ENCODE measurements around the gene TMEM191B.
"Not testable (repeated sequence)": the region's sequence is repeated elsewhere in the genome, so short reads cannot be mapped to it uniquely, and the experiment has no call there.

Gene TMEM191B

GRCh38 chr22:18527752-18528596 is at the start of gene TMEM191B:
Gene TMEM191B, plus strand, starts transcription at chr22:18527802. Its CDS starts 179 bp downstream, at chr22:18527981.
- not testable (repeated sequence) for H3K9me3 ChIP-seq (ENCODE audit: severe bottlenecking); H3K27me3 ChIP-seq (ENCODE audit: insufficient read depth, poor library complexity, severe bottlenecking); DNase-seq (ENCODE audit: low spot score); H3K27ac ChIP-seq (ENCODE audit: poor library complexity, severe bottlenecking); H3K4me1 ChIP-seq (ENCODE audit: insufficient read depth, poor library complexity, severe bottlenecking); H3K36me3 ChIP-seq (ENCODE audit: low read depth)
- peak; percentile 26 for ATAC-seq (ENCODE audit: low read depth)
- H3K4me3 ChIP-seq (ENCODE audit: severe bottlenecking) = peak within 1 kb of the TSS; percentile 4

GRCh38 chr22:18496227-18496626 is 31.4 kb upstream of the TMEM191B start:
- not testable (repeated sequence) for H3K9me3 ChIP-seq (ENCODE audit: severe bottlenecking); ATAC-seq (ENCODE audit: low read depth); H3K27me3 ChIP-seq (ENCODE audit: insufficient read depth, poor library complexity, severe bottlenecking); H3K4me1 ChIP-seq (ENCODE audit: insufficient read depth, poor library complexity, severe bottlenecking); H3K4me3 ChIP-seq (ENCODE audit: severe bottlenecking); H3K36me3 ChIP-seq (ENCODE audit: low read depth); DNase-seq (ENCODE audit: low spot score); H3K27ac ChIP-seq (ENCODE audit: poor library complexity, severe bottlenecking)

DNA sequence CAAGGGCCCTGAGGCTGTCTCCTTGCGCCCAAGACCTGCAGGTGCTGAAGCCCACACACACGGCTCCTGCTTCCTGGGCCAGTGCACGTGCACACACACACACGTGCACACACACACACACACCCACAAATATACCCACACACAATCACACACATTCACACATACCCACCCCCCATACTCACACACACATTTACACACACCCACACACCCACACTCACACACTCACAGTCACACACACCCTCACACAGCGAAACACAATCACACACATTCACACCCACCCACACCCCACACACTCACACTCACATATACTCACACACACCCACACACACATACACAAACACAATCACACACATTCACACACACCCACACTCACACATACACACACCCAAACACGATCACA is 16.3 kb upstream of the TMEM191B start:
- not testable (repeated sequence) for H3K4me3 ChIP-seq (ENCODE audit: severe bottlenecking)

DNA sequence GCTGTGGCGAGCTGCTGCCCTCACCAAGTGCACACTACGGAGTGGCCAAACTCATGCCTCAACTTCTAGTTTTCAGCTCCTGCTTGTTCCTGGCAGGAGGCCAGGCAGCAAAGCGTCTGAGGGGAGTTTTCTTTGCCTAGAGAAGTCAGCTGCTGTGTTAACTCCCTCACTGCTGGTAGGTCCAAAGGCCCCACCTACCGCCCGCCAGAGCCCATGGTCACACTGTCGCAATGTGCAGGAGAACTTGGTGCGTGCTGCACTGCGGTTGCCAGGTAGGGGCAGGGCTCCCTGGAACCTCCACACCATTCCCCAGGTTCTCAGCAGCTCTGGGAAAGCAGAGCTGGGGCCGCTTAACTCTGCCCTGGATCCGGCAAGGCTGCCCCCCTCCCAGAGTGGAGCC is 15.2 kb upstream of the TMEM191B start:
- not testable (repeated sequence) for H3K27ac ChIP-seq (ENCODE audit: poor library complexity, severe bottlenecking); DNase-seq (ENCODE audit: low spot score); H3K9me3 ChIP-seq (ENCODE audit: severe bottlenecking); H3K27me3 ChIP-seq (ENCODE audit: insufficient read depth, poor library complexity, severe bottlenecking); ATAC-seq (ENCODE audit: low read depth); H3K4me1 ChIP-seq (ENCODE audit: insufficient read depth, poor library complexity, severe bottlenecking); H3K36me3 ChIP-seq (ENCODE audit: low read depth); H3K4me3 ChIP-seq (ENCODE audit: severe bottlenecking)

More for the DNA sequence above, 16.3 kb upstream of the TMEM191B start:
- not testable (repeated sequence) for H3K4me1 ChIP-seq (ENCODE audit: insufficient read depth, poor library complexity, severe bottlenecking); H3K27ac ChIP-seq (ENCODE audit: poor library complexity, severe bottlenecking); DNase-seq (ENCODE audit: low spot score); ATAC-seq (ENCODE audit: low read depth); H3K36me3 ChIP-seq (ENCODE audit: low read depth); H3K9me3 ChIP-seq (ENCODE audit: severe bottlenecking); H3K27me3 ChIP-seq (ENCODE audit: insufficient read depth, poor library complexity, severe bottlenecking)

DNA sequence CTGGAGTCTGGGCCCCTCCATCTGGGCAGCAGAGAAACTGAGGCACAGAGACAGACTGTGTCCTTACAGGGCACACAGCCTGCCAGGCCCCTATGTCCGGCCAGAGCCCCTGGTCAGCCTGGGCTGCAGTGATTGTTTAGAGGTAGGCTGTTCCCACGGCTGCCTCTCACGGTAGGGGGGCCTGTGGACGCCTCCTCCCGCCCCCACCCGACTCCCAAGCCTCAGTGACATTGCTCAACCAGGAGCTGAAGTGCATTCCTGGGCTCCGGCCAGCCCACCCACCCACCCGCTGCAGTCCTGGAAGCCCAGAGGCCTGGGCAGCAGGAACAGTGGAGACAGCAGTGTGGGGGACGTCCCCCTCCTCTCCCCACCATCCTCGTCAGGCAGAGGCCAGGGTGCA is 14.1 kb upstream of the TMEM191B start:
- not testable (repeated sequence) for DNase-seq (ENCODE audit: low spot score); ATAC-seq (ENCODE audit: low read depth); H3K27ac ChIP-seq (ENCODE audit: poor library complexity, severe bottlenecking); H3K4me1 ChIP-seq (ENCODE audit: insufficient read depth, poor library complexity, severe bottlenecking); H3K27me3 ChIP-seq (ENCODE audit: insufficient read depth, poor library complexity, severe bottlenecking); H3K9me3 ChIP-seq (ENCODE audit: severe bottlenecking); H3K4me3 ChIP-seq (ENCODE audit: severe bottlenecking); H3K36me3 ChIP-seq (ENCODE audit: low read depth)

- not testable (repeated sequence) for H3K4me1 ChIP-seq (ENCODE audit: insufficient read depth, poor library complexity, severe bottlenecking); ATAC-seq (ENCODE audit: low read depth); H3K36me3 ChIP-seq (ENCODE audit: low read depth); H3K27ac ChIP-seq (ENCODE audit: poor library complexity, severe bottlenecking); H3K27me3 ChIP-seq (ENCODE audit: insufficient read depth, poor library complexity, severe bottlenecking); H3K4me3 ChIP-seq (ENCODE audit: severe bottlenecking); H3K9me3 ChIP-seq (ENCODE audit: severe bottlenecking); DNase-seq (ENCODE audit: low spot score)
These were observed 9.5 kb upstream of the TMEM191B start, which contains the start of gene GGTLC3 for GRCh38 chr22:18518061-18518460. Gene GGTLC3, minus strand, starts transcription at chr22:18518161. Its CDS starts 264 bp downstream, at chr22:18517897.

GRCh38 chr22:18522762-18523161 is 4.8 kb upstream of the TMEM191B start:
- H3K27ac ChIP-seq (ENCODE audit: poor library complexity, severe bottlenecking); H3K36me3 ChIP-seq (ENCODE audit: low read depth); H3K9me3 ChIP-seq (ENCODE audit: severe bottlenecking); DNase-seq (ENCODE audit: low spot score); H3K27me3 ChIP-seq (ENCODE audit: insufficient read depth, poor library complexity, severe bottlenecking); H3K4me1 ChIP-seq (ENCODE audit: insufficient read depth, poor library complexity, severe bottlenecking); H3K4me3 ChIP-seq (ENCODE audit: severe bottlenecking); ATAC-seq (ENCODE audit: low read depth): not testable (repeated sequence)

- not testable (repeated sequence) for H3K4me1 ChIP-seq (ENCODE audit: insufficient read depth, poor library complexity, severe bottlenecking); H3K4me3 ChIP-seq (ENCODE audit: severe bottlenecking); H3K27me3 ChIP-seq (ENCODE audit: insufficient read depth, poor library complexity, severe bottlenecking); DNase-seq (ENCODE audit: low spot score); H3K36me3 ChIP-seq (ENCODE audit: low read depth); H3K27ac ChIP-seq (ENCODE audit: poor library complexity, severe bottlenecking); H3K9me3 ChIP-seq (ENCODE audit: severe bottlenecking)
- ATAC-seq (ENCODE audit: low read depth) = peak; percentile 55; the same call in 1 of the 3 replicates
These were observed 4.3 kb upstream of the TMEM191B start for GRCh38 chr22:18523328-18523727.

DNA sequence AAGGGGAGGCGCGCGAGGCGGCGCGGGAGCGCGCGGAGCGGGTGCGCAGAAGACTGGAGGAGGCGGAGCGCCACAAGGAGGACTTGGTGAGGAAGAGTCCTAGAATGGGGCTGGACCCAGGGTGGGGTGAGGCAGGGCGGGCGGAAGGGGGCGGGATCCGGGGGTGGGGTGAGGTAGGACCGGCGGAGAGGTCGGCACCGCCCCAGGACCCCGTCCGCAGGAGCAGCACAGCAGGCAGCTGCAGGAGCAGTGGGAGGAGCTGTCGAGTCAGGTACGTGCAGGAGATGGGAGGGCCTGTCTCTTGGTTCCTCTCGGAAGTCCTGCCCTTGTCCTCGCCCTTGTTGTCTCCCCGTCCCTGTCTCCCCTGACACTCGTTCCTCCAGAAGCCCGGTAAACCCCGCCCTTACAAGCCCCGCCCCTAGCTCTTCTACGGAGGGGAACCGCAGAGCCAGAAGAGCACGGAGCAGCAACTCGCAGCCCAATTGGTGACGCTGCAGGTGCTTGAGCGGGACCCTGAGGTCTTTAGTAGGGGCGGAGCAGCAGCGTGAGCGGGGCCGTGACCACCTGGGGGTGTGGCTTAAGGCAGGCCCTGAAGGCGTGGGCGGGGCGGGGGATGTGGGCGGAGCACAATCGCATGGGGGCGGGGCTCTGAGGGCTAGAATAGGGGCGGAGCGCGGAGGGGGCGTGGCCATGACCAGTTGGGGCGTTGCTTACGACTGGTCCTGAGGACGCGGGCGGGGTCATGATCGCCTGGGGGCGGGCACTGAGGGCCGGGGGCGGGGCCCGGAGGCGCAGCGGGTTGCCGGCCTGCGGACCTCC is 1.2 kb downstream of the TMEM191B start:
- H3K27me3 ChIP-seq (ENCODE audit: insufficient read depth, poor library complexity, severe bottlenecking); H3K4me3 ChIP-seq (ENCODE audit: severe bottlenecking); H3K4me1 ChIP-seq (ENCODE audit: insufficient read depth, poor library complexity, severe bottlenecking); H3K36me3 ChIP-seq (ENCODE audit: low read depth); H3K27ac ChIP-seq (ENCODE audit: poor library complexity, severe bottlenecking); H3K9me3 ChIP-seq (ENCODE audit: severe bottlenecking): not testable (repeated sequence)
- peak; percentile 52 for DNase-seq (ENCODE audit: low spot score)
- ATAC-seq (ENCODE audit: low read depth) = peak; percentile 79

DNA sequence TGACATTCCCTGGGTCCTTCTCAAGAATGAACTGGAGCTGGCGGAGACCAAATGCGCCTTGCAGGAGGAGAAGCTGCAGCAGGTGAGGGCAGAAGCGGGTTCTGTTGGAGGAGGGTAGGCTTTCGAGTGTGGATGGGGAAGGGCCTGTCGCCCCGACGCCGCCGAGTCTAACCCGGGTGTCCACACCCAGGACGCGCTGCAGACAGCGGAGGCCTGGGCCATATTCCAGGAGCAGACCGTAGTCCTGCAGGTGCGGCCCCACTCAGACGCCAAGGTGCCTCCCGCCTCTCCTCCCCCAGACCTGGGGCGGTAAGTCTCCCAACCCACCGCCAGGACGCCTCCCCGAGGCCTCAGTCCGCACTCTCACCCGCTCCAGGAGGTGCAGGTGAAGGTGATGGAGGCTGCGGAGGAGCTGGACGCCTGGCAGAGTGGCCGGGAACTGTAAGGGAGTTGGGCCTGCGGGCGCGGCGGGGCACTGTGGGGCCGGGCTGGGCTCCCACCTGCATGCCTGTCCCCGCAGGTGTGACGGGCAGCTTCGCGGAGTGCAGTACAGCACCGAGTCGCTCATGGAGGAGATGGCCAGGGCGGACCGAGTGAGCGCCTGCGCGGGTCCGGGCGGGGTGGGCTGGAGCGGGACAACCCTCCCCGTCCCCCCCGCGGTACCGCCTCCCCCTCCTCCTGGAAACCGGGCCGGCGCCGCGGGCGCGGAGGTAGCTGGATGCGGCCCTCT is 2.0 kb downstream of the TMEM191B start:
- not testable (repeated sequence) for DNase-seq (ENCODE audit: low spot score); H3K27ac ChIP-seq (ENCODE audit: poor library complexity, severe bottlenecking); H3K9me3 ChIP-seq (ENCODE audit: severe bottlenecking); H3K4me1 ChIP-seq (ENCODE audit: insufficient read depth, poor library complexity, severe bottlenecking); H3K4me3 ChIP-seq (ENCODE audit: severe bottlenecking); H3K36me3 ChIP-seq (ENCODE audit: low read depth); H3K27me3 ChIP-seq (ENCODE audit: insufficient read depth, poor library complexity, severe bottlenecking)
- ATAC-seq (ENCODE audit: low read depth) = peak; percentile 18

DNA sequence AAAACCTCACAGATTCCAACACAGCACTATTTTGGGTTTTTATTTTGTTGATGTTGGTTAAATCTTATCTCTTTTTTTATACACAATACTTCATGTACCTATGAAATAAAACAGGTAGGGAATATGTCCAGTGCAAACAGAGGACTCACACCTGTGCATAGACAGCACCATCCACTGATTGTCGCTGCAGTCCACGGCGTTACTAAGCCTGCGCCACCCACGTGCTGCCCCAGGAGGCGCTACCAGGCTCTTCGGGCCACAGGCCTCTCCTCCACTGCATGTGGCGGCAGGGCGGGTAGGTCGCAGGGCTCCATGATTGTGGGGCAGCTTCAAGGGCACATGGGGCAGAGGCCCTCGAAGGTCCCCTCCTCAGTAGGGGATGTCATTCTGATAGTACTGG is 6.0 kb downstream of the TMEM191B start:
- not testable (repeated sequence) for H3K36me3 ChIP-seq (ENCODE audit: low read depth); H3K27me3 ChIP-seq (ENCODE audit: insufficient read depth, poor library complexity, severe bottlenecking); H3K4me3 ChIP-seq (ENCODE audit: severe bottlenecking); DNase-seq (ENCODE audit: low spot score); ATAC-seq (ENCODE audit: low read depth); H3K9me3 ChIP-seq (ENCODE audit: severe bottlenecking); H3K4me1 ChIP-seq (ENCODE audit: insufficient read depth, poor library complexity, severe bottlenecking); H3K27ac ChIP-seq (ENCODE audit: poor library complexity, severe bottlenecking)

Data from RWPE2 (cell line).